SU-DHL-6 (cell line): ENCODE data around the gene ARHGAP21.

Experiments used
- H2AFZ ChIP-seq: fragments of 200-600 bp; sonication (generic); 2 replicates; pipeline ENCODE4 v1.6.1; 2014; ENCODE audit warnings: low read depth, mild to moderate bottlenecking, moderate library complexity, mixed read lengths, antibody characterized with exemption, low read length; ENCODE audit not compliant: severe bottlenecking
- H3F3A ChIP-seq: fragments of 200-600 bp; shearing (Covaris generic); 2 replicates; pipeline ENCODE4 v1.6.0; 2016; ENCODE audit warnings: antibody characterized with exemption, mild to moderate bottlenecking; ENCODE audit not compliant: insufficient read depth
- H3K27ac ChIP-seq: fragments of 200-600 bp; sonication (generic); 2 replicates; pipeline ENCODE4 v1.5.1; 2016; ENCODE audit warnings: low read depth, mild to moderate bottlenecking, low read length, moderate library complexity, mixed read lengths
- H3K27me3 ChIP-seq: fragments of 200-600 bp; sonication (generic), shearing (Covaris generic); 2 replicates; pipeline ENCODE4 v1.6.0; 2014; ENCODE audit warnings: mild to moderate bottlenecking, low read length
- H3K36me3 ChIP-seq: fragments of 200-600 bp; sonication (generic); 2 replicates; pipeline ENCODE4 v1.6.1; 2014; ENCODE audit warnings: mild to moderate bottlenecking, low read length, mixed read lengths
- H3K4me2 ChIP-seq: fragments of 300-600, 200-600 bp; shearing (Covaris generic), sonication (generic); 2 replicates; pipeline ENCODE4 v1.6.0; 2014; ENCODE audit warnings: low read length, low read depth, mild to moderate bottlenecking; ENCODE audit not compliant: poor library complexity, severe bottlenecking
- H3K4me3 ChIP-seq: fragments of 200-600 bp; sonication (generic); 2 replicates; pipeline ENCODE4 v1.5.1; 2014; ENCODE audit warnings: antibody characterized with exemption, low read length, mild to moderate bottlenecking, mixed read lengths; ENCODE audit not compliant: insufficient read depth, poor library complexity, severe bottlenecking
- H3K79me2 ChIP-seq: fragments of 200-600 bp; sonication (generic); 2 replicates; pipeline ENCODE4 v1.6.1; 2014; ENCODE audit warnings: mild to moderate bottlenecking, low read length, moderate library complexity; ENCODE audit not compliant: insufficient read depth
- H3K9ac ChIP-seq: fragments of 200-600 bp; sonication (generic); 2 replicates; pipeline ENCODE4 v1.7.0; 2014; ENCODE audit warnings: mild to moderate bottlenecking, low read length
- H3K9me2 ChIP-seq: fragments of 200-600 bp; sonication (generic); replicated peaks from 2 replicates; pipeline ENCODE4 v1.6.1; 2014; ENCODE audit warnings: low read length; ENCODE audit not compliant: insufficient read depth
- H3K9me3 ChIP-seq: fragments of 200-600 bp; sonication (generic); 2 replicates; pipeline ENCODE4 v1.6.1; 2014; ENCODE audit warnings: low read length, mixed read lengths; ENCODE audit not compliant: insufficient read depth
- H4K20me1 ChIP-seq: fragments of 200-600 bp; sonication (generic); 2 replicates; pipeline ENCODE4 v1.6.1; 2014; ENCODE audit warnings: low read depth, mild to moderate bottlenecking, antibody characterized with exemption, low read length, moderate library complexity, mixed read lengths
- EZH2phosphoT487 ChIP-seq: fragments of 200-600 bp; sonication (generic), shearing (Covaris generic); conservative IDR thresholded peaks from 2 replicates; pipeline ENCODE4 v1.6.1; 2018; ENCODE audit warnings: mild to moderate bottlenecking, antibody characterized with exemption, low read length, moderate library complexity, mixed read lengths
- TF ChIP-seq, protein P1 (sequence below): fragments of 200-600 bp; sonication (generic); IDR thresholded peaks from one replicate; pipeline ENCODE4 v1.5.1; 2017; ENCODE audit warnings: antibody characterized with exemption, mild to moderate bottlenecking, low read length, moderate library complexity; ENCODE audit not compliant: insufficient read depth, poor library complexity, severe bottlenecking

The ARHGAP21 gene

DNA sequence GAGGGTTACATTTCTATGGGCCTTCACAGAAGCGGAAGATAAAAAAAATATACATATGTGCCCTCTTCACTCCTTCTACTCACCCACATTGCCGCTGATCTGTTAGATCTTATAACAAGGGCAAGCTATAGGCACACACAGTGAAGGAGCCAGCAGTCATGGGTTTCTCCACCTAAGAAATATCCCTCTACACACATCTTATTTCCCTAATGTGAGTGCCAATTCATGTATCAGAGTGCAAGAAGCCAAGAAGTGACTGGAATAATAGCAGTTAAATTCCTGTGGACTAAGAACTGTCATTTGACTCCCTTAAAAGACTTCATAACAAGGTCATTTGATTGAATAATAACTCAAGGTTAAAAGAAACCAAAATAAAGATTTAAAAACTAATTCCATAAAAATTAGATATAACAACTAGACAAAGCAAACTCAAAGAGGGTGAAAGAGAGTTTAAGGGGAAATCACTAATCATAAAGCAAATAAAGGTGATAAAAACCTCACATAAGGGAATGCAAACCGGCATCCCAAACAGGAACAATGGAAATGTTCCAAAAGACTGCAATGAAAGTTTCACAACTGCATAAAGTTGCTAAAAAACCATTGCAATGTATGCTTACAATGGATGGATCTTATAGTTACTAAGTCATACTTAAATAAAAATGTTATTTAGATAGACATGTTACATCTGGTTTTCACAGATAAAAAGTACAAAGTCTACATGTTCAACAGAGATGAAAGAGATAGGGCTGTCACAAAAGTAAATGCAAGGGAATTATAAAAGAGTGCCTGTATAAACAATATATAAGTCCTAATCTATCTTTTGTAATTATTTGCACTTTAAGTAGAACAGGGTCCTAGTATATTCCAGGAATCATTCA is 42.8 kb downstream of the ARHGAP21 start:
- Histone ChIP-seq H4K20me1 (no peaks in the 10 kb centered on the region), H3K4me2 (no peak overlapping the region), H3K27ac (no peak overlapping the region), H3K9me3 (no peaks in the 10 kb centered on the region), H3K79me2 (no peaks in the 10 kb centered on the region), H3K36me3 (no peaks in the 10 kb centered on the region), H3F3A (no peaks in the 10 kb centered on the region), H3K4me3 (no peak overlapping the region), H3K9me2 (no peaks in the 10 kb centered on the region), H3K9ac (no peak overlapping the region), H2AFZ (no peak overlapping the region), H3K27me3 (no peaks in the 10 kb centered on the region)
- TF ChIP-seq, protein P1, sequence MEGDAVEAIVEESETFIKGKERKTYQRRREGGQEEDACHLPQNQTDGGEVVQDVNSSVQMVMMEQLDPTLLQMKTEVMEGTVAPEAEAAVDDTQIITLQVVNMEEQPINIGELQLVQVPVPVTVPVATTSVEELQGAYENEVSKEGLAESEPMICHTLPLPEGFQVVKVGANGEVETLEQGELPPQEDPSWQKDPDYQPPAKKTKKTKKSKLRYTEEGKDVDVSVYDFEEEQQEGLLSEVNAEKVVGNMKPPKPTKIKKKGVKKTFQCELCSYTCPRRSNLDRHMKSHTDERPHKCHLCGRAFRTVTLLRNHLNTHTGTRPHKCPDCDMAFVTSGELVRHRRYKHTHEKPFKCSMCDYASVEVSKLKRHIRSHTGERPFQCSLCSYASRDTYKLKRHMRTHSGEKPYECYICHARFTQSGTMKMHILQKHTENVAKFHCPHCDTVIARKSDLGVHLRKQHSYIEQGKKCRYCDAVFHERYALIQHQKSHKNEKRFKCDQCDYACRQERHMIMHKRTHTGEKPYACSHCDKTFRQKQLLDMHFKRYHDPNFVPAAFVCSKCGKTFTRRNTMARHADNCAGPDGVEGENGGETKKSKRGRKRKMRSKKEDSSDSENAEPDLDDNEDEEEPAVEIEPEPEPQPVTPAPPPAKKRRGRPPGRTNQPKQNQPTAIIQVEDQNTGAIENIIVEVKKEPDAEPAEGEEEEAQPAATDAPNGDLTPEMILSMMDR: no peak
- no peak for TF ChIP-seq EZH2phosphoT487

DNA sequence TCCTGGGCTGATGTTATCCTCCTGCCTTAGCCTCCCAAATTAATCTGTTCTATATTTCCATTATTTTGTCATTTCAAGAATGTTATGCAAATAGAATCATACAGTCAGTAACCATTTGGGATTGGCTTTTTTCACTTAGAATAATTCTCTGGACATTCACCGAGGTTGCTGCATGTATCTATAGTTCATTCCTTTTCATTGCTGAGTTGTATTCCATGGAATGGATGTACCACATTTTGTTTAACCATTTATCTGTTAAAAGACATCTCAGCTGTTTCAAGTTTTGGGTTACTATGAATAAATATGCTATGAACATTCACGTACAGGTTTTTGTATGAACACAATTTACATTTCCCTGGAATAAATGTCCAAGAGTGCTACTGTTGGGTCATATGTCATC is 44.9 kb downstream of the ARHGAP21 start:
- Histone ChIP-seq H3K9me3 (no peaks in the 10 kb centered on the region), H4K20me1 (no peaks in the 10 kb centered on the region), H3K9ac (no peak overlapping the region), H3K4me3 (no peak overlapping the region), H3K79me2 (no peaks in the 10 kb centered on the region), H3F3A (no peaks in the 10 kb centered on the region), H3K9me2 (no peaks in the 10 kb centered on the region), H2AFZ (no peak overlapping the region), H3K4me2 (no peak overlapping the region), H3K36me3 (no peaks in the 10 kb centered on the region), H3K27ac (no peak overlapping the region), H3K27me3 (no peaks in the 10 kb centered on the region)
- TF ChIP-seq, protein P1: no peak
- no peak for TF ChIP-seq EZH2phosphoT487

DNA sequence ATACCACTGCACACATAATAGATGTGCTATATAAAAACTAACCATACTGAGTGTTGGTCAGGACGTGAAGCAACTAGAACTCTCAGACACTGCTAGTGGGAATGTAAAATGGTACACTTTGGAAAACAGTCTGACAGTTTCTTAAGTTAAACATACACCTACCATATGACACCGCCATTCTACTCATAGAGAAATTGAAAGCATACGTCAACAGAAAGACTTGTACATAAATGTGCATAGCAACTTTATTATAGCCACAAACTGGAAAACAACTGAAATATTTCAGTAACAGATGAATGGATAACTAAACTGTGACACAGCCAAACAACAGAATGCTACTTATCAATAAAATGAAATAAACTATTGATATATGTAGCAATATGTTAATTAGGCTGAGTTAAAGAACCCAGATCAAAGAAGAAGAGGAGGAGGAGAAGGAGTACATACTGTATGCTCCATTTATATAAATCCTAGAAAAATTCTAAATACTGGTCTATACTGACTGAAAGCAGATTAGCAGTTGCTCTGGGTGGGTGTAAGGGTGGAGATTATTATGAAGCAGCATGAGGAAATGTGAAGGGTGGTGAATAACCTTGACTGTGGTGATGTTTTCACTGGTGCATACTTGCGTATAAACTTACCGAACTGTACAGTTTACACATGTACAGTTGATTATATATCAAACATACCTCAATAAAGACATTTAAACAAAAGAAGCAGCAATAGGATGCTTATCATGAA is 48.6 kb downstream of the ARHGAP21 start:
- Histone ChIP-seq H4K20me1 (no peaks in the 10 kb centered on the region), H3K4me2 (no peak overlapping the region), H3K27me3 (no peaks in the 10 kb centered on the region), H3K36me3 (no peaks in the 10 kb centered on the region), H3K79me2 (no peaks in the 10 kb centered on the region), H3K4me3 (no peak overlapping the region), H2AFZ (no peak overlapping the region), H3K9ac (no peak overlapping the region), H3K9me2 (no peaks in the 10 kb centered on the region), H3K9me3 (no peaks in the 10 kb centered on the region; the same call in 1 of the 2 replicates), H3F3A (no peaks in the 10 kb centered on the region), H3K27ac (no peak overlapping the region)
- TF ChIP-seq, protein P1: no peak
- no peak for TF ChIP-seq EZH2phosphoT487
